Right atrium auricular region (tissue), 2 donors: Measurements from ENCODE around the gene METAP1D. TPM values are rescaled to one million over a fixed set of nuclear protein-coding genes. Genes with fewer than 3 reads are reported as not detected.
A peak's percentile ranks its signal among the peaks of the same experiment; 100 is the strongest.

ENCODE experiments used
- DNase-seq: peaks from one replicate; pipeline ENCODE4 v3.0.0-alpha.2; 2019; ENCODE audit warnings: low spot score
- H3K27ac ChIP-seq, 2 donors: fragments of 200-600 bp; sonication (generic); 1 replicate in 1 of 2; 2 replicates in 1 of 2; pipeline ENCODE4 v1.5.1; 2016 to 2019
- H3K27me3 ChIP-seq, 2 donors: fragments of 200-600 bp; sonication (generic); one replicate each; pipeline versions ENCODE4 v1.5.1 to v1.6.0; 2017 to 2019
- H3K36me3 ChIP-seq: fragments of 200-600 bp; sonication (generic); one replicate; pipeline ENCODE4 v1.5.1; 2016
- H3K4me1 ChIP-seq, 2 donors: fragments of 200-600 bp; sonication (generic); one replicate each; pipeline versions ENCODE4 v1.5.1 to v1.6.0; 2017 to 2019
- H3K4me3 ChIP-seq, 2 donors: fragments of 200-600 bp; sonication (generic); 1 replicate in 1 of 2; 2 replicates in 1 of 2; pipeline ENCODE4 v1.5.1; 2017 to 2019; ENCODE audit warnings: mild to moderate bottlenecking in 1 of 2, moderate library complexity in 1 of 2
- H3K9me3 ChIP-seq, 2 donors: fragments of 200-600 bp; sonication (generic); one replicate each; pipeline ENCODE4 v1.5.1; 2019
- total RNA-seq, 2 donors: library from RNA; depleted of rRNA; stranded (reverse); fragments of >200 nt; gene quantifications; one replicate each; pipeline ENCODE4 v1.1.0, GENCODE V29; 2016
- TF ChIP-seq, protein P1 (sequence below), 2 donors: fragments of 200-600 bp; sonication (generic); IDR thresholded peaks; one replicate each; pipeline ENCODE4 v1.5.1; 2019; ENCODE audit warnings: antibody characterized with exemption in 2 of 2

METAP1D gene
- total RNA-seq, 2 donors from 2014 or later = 2.3 to 4.7 TPM

DNA sequence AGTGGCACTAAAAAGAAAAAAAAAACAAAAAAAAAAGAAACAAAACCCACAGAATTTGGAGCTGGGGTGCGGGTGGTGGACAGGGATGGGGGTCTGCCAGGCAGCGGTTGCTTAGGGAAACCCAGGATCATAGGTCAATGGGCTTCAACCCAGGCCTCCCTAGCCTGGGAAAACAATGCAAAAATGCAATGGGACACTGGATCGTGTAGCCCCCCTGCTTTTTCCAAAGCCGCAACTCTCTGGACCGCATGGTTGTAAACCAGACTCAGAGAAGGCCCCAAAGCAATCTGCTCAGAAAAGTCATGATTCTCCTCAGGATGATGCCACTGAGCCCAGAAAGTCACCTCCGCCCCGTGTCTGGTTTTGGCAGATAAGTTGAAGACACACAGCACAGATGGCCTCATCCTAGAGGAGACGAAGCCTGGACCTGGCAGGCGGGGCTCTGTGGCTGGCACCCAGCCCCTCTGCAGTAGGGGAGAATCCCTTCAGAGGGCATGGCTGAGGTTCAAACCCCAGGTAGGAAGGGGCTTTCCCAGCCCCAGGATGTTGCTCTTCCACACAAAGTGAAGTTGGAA is 97.9 kb downstream of the METAP1D start:
- Histone ChIP-seq H3K27me3 (peaks cover 86 to 100% of the 10 kb centered on the region in 2 donors), H3K27ac (no peak overlapping the region), H3K4me3 (no peak overlapping the region), H3K4me1 (peaks cover 0 to 84% of the 10 kb centered on the region in 2 donors), H3K9me3 (no peaks in the 10 kb centered on the region), H3K36me3 (no peaks in the 10 kb centered on the region)
- TF ChIP-seq, protein P1, sequence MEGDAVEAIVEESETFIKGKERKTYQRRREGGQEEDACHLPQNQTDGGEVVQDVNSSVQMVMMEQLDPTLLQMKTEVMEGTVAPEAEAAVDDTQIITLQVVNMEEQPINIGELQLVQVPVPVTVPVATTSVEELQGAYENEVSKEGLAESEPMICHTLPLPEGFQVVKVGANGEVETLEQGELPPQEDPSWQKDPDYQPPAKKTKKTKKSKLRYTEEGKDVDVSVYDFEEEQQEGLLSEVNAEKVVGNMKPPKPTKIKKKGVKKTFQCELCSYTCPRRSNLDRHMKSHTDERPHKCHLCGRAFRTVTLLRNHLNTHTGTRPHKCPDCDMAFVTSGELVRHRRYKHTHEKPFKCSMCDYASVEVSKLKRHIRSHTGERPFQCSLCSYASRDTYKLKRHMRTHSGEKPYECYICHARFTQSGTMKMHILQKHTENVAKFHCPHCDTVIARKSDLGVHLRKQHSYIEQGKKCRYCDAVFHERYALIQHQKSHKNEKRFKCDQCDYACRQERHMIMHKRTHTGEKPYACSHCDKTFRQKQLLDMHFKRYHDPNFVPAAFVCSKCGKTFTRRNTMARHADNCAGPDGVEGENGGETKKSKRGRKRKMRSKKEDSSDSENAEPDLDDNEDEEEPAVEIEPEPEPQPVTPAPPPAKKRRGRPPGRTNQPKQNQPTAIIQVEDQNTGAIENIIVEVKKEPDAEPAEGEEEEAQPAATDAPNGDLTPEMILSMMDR (IDR thresholded peaks at IDR 0.05) = no peak
- DNase-seq = no peak

DNA sequence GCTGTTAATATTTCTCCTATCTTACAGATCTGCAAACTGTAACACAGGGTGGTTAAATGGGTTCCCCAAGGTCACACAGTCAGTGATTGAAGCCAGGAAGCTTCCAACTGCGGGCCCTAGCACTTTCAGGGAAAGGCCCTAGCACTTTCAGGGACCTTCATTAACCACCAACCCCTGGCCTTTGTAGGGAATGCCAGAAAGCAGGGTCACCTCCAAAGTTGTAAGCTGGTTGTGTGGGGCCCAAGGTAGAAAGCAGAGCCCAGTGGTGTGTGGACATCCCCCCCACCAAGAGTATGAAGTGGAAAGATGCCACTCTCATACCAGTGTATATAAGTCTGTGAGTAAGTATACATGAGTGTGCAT is 98.5 kb downstream of the METAP1D start:
- DNase-seq = peak; percentile 21
- Histone ChIP-seq H3K27me3 (peaks cover 86 to 100% of the 10 kb centered on the region in 2 donors), H3K9me3 (no peaks in the 10 kb centered on the region), H3K4me3 (no peak overlapping the region), H3K27ac (no peak overlapping the region), H3K4me1 (peaks cover 0 to 90% of the 10 kb centered on the region in 2 donors), H3K36me3 (no peaks in the 10 kb centered on the region)
- TF ChIP-seq, protein P1 (IDR thresholded peaks at IDR 0.05) = no peak

DNA sequence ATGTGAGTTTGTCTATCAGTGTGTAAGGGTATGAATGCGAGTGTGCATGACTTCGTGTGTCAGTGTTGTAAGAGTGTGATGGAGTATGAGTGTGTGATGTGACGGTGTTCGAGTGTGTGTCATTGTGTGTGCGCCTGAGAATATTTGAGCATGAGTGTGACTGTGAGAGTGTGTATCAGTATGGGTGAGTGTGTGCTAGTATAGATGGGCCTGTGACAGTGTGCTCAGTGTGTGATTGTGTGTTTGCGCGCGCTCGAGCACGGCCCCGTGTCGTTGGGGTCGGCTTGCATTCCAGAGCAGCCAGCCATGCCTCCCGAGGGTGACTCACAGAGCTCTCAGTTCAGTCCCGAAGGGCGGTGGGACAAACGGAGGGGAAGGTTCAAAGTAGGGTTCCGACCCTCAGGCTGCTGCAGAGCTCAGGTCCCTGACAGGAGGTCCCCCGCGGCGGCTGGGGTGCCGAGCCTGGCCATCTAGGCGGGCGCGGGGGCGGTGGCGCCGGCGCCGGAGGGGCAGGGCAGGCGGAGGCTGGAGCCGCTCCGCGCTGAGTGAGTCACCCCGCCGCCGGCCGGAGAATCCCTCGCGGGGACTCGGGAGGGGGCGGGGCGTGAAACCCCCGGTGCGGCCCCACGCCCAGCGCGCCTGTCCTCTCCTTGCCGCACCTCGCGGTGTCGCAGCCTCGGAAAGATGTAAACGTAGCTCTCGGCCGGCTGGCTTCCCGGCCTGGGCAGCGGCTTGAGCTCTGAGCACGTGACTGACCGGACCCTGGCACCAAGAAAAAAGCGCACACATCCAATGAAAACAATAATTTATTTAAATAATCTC is 99.1 kb downstream of the METAP1D start:
- H3K4me1 ChIP-seq = peaks cover 0 to 94% of the 10 kb centered on the region in 2 donors
- H3K27me3 ChIP-seq = peaks cover 87 to 100% of the 10 kb centered on the region in 2 donors
- H3K9me3 ChIP-seq = no peaks in the 10 kb centered on the region
- no peak overlapping the region for H3K27ac ChIP-seq
- peak overlapping the region; percentile 13 to 38 for H3K4me3 ChIP-seq
- TF ChIP-seq, protein P1 (IDR thresholded peaks at IDR 0.05) = no peak
- peak; percentile 58 for DNase-seq
- H3K36me3 ChIP-seq = no peaks in the 10 kb centered on the region

DNA sequence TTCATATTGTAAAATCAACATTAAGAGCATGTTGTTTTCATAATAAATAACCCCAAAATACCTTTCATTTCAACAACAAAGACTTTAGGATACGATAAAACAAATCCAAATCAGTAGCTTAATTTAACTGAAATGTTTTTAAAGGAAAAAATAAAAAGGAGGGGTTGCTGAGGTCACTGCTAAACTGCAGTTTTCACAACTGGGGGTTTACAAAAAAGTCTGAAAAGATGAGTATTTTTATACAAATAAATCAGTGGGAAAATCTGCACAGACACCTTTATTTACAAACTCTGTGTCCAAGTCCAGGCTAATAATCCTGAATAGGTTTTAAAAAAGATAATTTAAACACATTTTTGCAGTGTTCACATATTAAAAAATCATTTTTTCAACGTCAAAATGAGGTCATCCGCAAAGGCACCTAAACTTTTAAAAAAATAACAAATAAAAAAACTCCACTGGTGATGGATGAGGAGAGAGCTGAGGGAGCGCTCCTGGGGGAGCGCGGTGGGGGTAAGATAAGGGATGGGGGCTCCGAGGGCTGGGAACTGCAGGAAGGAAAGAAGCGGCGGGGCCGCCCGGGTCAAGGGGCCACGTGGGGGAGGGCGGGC is 99.8 kb downstream of the METAP1D start:
- TF ChIP-seq, protein P1 (IDR thresholded peaks at IDR 0.05) = no peak
- H3K27me3 ChIP-seq = peaks cover 86 to 99% of the 10 kb centered on the region in 2 donors
- H3K4me1 ChIP-seq = peaks cover 0 to 92% of the 10 kb centered on the region in 2 donors
- no peaks in the 10 kb centered on the region for H3K9me3 ChIP-seq
- no peak overlapping the region for H3K27ac ChIP-seq
- no peaks in the 10 kb centered on the region for H3K36me3 ChIP-seq
- H3K4me3 ChIP-seq = peak overlapping the region in 1 of 2 donors; percentile 38
- no peak for DNase-seq

DNA sequence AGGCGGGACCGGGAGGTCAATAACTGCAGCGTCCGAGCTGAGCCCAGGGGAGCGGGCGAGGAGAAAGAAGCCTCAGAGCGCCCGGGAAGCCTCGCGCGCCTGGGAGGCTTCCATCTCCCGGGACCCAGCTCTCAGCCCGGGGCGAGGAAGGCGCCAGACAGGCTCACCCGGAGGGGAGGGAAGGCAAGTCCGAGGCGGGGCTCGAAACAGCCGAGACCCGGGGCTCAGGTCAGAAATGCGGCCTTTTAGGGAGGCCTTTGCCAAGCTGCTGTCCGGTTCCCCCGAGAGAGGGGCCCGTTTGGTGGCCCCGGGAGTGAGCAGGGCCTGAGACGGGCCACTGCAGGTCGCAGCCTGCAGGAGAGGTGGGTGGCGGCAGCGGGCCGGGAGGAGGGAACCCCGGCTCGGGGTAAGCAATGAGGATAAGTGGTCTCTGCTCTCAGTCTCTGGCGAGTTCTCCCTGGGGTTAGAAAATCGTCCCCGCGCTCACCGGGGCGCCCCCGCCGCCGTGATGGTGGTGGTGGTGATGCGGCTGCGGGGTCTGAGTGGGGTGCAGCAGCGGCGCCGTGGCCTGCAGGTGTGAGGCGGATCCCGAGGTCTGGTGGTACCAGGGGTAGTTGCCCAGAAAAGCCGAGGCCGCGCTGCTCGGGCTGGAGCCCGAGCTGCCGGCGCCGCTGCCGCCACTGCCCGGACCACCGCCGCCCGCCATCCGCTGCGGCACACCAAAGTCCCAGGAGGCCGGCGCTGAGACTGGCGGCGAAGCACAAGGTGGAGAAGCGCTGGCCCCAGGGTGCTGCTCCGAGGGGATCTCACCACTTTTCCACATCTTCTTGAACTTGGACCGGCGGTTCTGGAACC is 100.6 kb downstream of the METAP1D start:
- peaks cover 0 to 84% of the 10 kb centered on the region in 2 donors for H3K4me1 ChIP-seq
- H3K4me3 ChIP-seq = no peak overlapping the region
- no peak for DNase-seq
- peaks cover 86 to 93% of the 10 kb centered on the region in 2 donors for H3K27me3 ChIP-seq
- no peaks in the 10 kb centered on the region for H3K36me3 ChIP-seq
- TF ChIP-seq, protein P1 (IDR thresholded peaks at IDR 0.05) = no peak
- no peak overlapping the region for H3K27ac ChIP-seq
- H3K9me3 ChIP-seq = no peaks in the 10 kb centered on the region
